Measurements from ENCODE around the gene TMEM74B. TPM values are rescaled to one million over a fixed set of nuclear protein-coding genes. Genes with fewer than 3 reads are reported as not detected.
"Not testable (repeated sequence)": the region's sequence is repeated elsewhere in the genome, so short reads cannot be mapped to it uniquely, and the experiment has no call there.

The TMEM74B gene
- total RNA-seq, 1 donor from 2014 or later, result 0.25 TPM

GRCh38 chr20:1150218-1150617, 34.6 kb downstream of the TMEM74B start:
- intact Hi-C loops (cut with micrococcal nuclease), result no loop called here

GRCh38 chr20:1149812-1150211, 35.0 kb downstream of the TMEM74B start:
- intact Hi-C loops (cut with micrococcal nuclease), result not testable (repeated sequence)

GRCh38 chr20:1146957-1147356, 37.8 kb downstream of the TMEM74B start:
- intact Hi-C loops (cut with micrococcal nuclease), result no loop called here

GRCh38 chr20:1144401-1145172, 40.2 kb downstream of the TMEM74B start:
- intact Hi-C loops (cut with micrococcal nuclease), result no loop called here

- intact Hi-C loops (cut with micrococcal nuclease), result no loop called here
Measured at GRCh38 chr20:1137236-1137635, 47.5 kb downstream of the TMEM74B start.

- intact Hi-C loops (cut with micrococcal nuclease), result no loop called here
Measured at GRCh38 chr20:1134836-1135235, 49.9 kb downstream of the TMEM74B start.

- intact Hi-C loops (cut with micrococcal nuclease), result no loop called here
Measured at GRCh38 chr20:1134355-1134754, 50.4 kb downstream of the TMEM74B start.

- intact Hi-C loops (cut with micrococcal nuclease), result no loop called here
Measured at GRCh38 chr20:1131354-1131753, 53.4 kb downstream of the TMEM74B start.

GRCh38 chr20:1130847-1131246, 53.9 kb downstream of the TMEM74B start:
- intact Hi-C loops (cut with micrococcal nuclease), result no loop called here

Other genes starting within 250 kb of the TMEM74B start
- gene RSPO4, start 182.7 kb downstream of the TMEM74B start, total RNA-seq, result not detected in 2 replicates
- gene PSMF1, start 66.4 kb downstream of the TMEM74B start, total RNA-seq, result 160 and 163 TPM in 2 replicates
- not detected in 2 replicates for gene C20orf202, start 18.5 kb upstream of the TMEM74B start, total RNA-seq
- gene RAD21L1, start 41.1 kb upstream of the TMEM74B start, total RNA-seq, result not detected in 2 replicates
- 6.1 and 6.8 TPM in 2 replicates for gene SNPH, start 81.3 kb upstream of the TMEM74B start, total RNA-seq
- gene SDCBP2, start 144.2 kb upstream of the TMEM74B start, total RNA-seq, result 1.9 and 2.5 TPM in 2 replicates
- 253 and 254 TPM in 2 replicates for gene FKBP1A, start 208.1 kb upstream of the TMEM74B start, total RNA-seq

Data from T-helper 1 cell treated with Interleukin-12 subunit alpha and Interleukin-12 subunit beta and Interleukin-4 antibody, amounts not matched to agents 30 ng/mL and 1 ng/mL, for 36 hours (primary cell).